Measurements from ENCODE around the gene JPH2.

JPH2 gene

DNA sequence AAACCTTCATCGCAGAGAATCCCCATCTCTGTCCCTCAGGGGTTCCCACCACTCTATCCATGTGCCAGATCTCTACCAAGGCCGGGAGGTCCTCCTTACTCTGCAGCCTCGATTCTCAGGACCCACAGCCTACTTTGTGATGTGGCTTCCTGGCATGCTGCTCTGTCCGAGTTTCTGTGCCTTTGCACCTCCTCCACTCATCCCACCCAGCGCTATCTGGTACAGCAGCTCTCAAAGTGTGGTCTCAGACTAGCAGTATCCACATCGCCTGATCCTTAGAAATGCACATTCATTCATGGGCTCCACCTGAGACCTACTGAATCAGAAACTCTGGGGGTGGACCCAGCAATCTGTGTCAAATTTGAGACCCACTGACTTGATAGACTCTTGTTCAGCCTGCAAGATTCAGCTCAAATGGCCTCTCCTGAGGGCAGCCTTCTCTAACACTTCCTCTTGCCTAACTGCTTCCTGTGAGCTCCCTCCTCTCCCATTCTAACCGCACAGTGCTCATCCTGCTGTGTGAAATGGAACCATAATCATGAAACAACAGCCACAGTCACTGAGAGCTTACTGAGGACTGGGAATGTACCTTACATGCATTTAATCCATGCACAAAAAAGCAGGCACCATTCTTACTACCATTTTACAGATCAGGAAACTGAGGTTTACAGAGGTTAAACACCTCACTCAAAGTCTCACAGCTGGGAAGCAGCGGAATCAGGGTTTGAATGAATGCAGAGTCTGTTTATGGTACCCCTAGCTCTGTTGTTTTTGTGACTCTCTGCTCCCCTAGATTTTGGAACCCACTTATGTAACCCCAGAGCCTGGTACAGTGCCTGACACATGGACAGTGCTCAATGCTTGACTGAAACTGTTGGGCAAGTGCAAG is 69.4 kb downstream of the JPH2 start:
- Histone ChIP-seq H3K27me3 (ENCODE audit: insufficient read depth, low read length) (peaks cover 7% of the 10 kb centered on the region), H3K36me3 (ENCODE audit: insufficient read depth, low read length) (no peaks in the 10 kb centered on the region), H3K4me3 (ENCODE audit: low read length) (no peak overlapping the region), H3K9me3 (ENCODE audit: low read length) (no peaks in the 10 kb centered on the region), H3K4me1 (ENCODE audit: insufficient read depth, low read length) (no peaks in the 10 kb centered on the region), H2AFZ (ENCODE audit: low read depth, low read length) (no peak overlapping the region)

DNA sequence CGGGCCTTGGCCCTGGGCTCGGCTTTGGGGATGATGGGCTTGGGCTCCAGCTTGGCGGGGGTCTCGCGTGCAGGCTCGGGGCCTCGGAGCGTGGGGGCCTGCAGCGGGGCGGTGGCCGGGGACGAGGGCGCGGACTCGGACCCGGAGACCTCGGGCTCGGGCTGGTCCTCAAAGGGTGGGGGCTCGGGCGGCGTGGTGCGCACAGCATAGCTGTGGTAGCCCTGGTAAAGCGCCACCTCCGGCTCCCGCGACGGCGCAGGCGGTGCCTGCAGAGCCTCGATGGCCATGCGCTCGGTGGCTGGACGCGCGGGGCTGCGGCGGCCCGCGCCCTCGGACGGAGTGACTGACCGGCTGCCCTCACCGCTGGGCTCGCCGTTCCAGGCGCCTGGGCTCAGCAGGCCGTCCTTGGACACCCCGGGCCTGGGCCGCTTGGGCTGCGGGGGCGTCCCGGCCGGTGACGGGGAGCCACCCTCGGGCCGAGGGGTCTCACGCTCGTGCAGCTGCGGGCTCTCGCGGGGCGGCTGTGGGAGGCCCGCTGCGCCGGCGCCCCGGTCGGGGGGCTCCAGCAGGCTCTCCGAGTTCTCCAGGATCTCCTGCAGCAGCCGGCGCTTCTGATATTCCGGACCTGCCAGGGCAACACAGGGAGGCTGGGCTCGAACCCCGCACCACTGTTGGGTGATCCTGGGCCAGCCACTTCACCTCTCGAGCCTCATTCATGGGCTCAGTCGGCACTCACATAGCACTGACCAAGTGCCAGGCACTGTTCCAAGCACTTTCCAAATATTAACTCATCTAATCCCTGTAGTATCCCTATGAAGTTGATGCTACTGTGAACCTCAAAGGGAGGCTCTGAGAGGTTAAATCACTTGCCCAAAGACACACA is 71.0 kb downstream of the JPH2 start:
- Histone ChIP-seq H3K27me3 (ENCODE audit: insufficient read depth, low read length) (peaks cover 7% of the 10 kb centered on the region), H3K9me3 (ENCODE audit: low read length) (no peaks in the 10 kb centered on the region), H3K4me3 (ENCODE audit: low read length) (no peak overlapping the region), H2AFZ (ENCODE audit: low read depth, low read length) (no peak overlapping the region), H3K36me3 (ENCODE audit: insufficient read depth, low read length) (no peaks in the 10 kb centered on the region), H3K4me1 (ENCODE audit: insufficient read depth, low read length) (no peaks in the 10 kb centered on the region)

GRCh38 chr20:44115181-44115580 is 71.8 kb downstream of the JPH2 start:
- Histone ChIP-seq H3K27me3 (ENCODE audit: insufficient read depth, low read length) (peaks cover 7% of the 10 kb centered on the region), H3K4me3 (ENCODE audit: low read length) (no peak overlapping the region), H3K9me3 (ENCODE audit: low read length) (no peaks in the 10 kb centered on the region), H2AFZ (ENCODE audit: low read depth, low read length) (no peak overlapping the region), H3K36me3 (ENCODE audit: insufficient read depth, low read length) (no peaks in the 10 kb centered on the region), H3K4me1 (ENCODE audit: insufficient read depth, low read length) (no peaks in the 10 kb centered on the region)

GRCh38 chr20:44113618-44114376 is 73.2 kb downstream of the JPH2 start:
- H3K4me3 ChIP-seq (ENCODE audit: low read length): no peak overlapping the region

GRCh38 chr20:44112889-44113617 is 73.9 kb downstream of the JPH2 start:
- no peaks in the 10 kb centered on the region for H3K9me3 ChIP-seq (ENCODE audit: low read length)
- no peak overlapping the region for H2AFZ ChIP-seq (ENCODE audit: low read depth, low read length)
- no peaks in the 10 kb centered on the region for H3K4me1 ChIP-seq (ENCODE audit: insufficient read depth, low read length)
- no peak overlapping the region for H3K4me3 ChIP-seq (ENCODE audit: low read length)
- H3K27me3 ChIP-seq (ENCODE audit: insufficient read depth, low read length): peaks cover 7% of the 10 kb centered on the region
- no peaks in the 10 kb centered on the region for H3K36me3 ChIP-seq (ENCODE audit: insufficient read depth, low read length)

More at GRCh38 chr20:44113618-44114376, 73.2 kb downstream of the JPH2 start:
- H3K27me3 ChIP-seq (ENCODE audit: insufficient read depth, low read length): peaks cover 7% of the 10 kb centered on the region
- no peaks in the 10 kb centered on the region for H3K36me3 ChIP-seq (ENCODE audit: insufficient read depth, low read length)
- no peaks in the 10 kb centered on the region for H3K4me1 ChIP-seq (ENCODE audit: insufficient read depth, low read length)
- no peak overlapping the region for H2AFZ ChIP-seq (ENCODE audit: low read depth, low read length)
- no peaks in the 10 kb centered on the region for H3K9me3 ChIP-seq (ENCODE audit: low read length)

DNA sequence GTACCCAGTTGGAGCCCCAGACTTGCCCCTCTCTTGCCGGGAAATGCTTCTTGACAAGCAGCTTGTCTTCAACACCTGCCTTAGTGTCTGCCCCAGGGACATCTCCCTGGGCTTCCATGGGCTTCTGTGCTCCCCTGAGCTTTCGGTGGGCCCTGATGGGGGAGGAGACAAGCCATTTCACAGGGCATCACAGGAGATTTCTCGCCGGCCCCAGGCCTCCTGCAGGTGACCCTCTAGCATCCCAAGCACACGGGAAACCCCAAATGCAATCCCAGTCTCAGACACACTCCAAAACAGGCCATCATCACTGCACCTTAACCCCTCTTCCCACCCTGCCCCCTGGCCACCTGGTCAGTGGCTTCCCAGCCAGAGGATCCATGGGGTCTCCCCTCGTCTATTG is 74.5 kb downstream of the JPH2 start:
- Histone ChIP-seq H3K4me1 (ENCODE audit: insufficient read depth, low read length) (no peaks in the 10 kb centered on the region), H3K36me3 (ENCODE audit: insufficient read depth, low read length) (no peaks in the 10 kb centered on the region), H3K27me3 (ENCODE audit: insufficient read depth, low read length) (peaks cover 7% of the 10 kb centered on the region), H2AFZ (ENCODE audit: low read depth, low read length) (no peak overlapping the region), H3K4me3 (ENCODE audit: low read length) (no peak overlapping the region), H3K9me3 (ENCODE audit: low read length) (no peaks in the 10 kb centered on the region)

GRCh38 chr20:44111712-44112335 is 75.2 kb downstream of the JPH2 start:
- peaks cover 7% of the 10 kb centered on the region for H3K27me3 ChIP-seq (ENCODE audit: insufficient read depth, low read length)
- H3K4me3 ChIP-seq (ENCODE audit: low read length): no peak overlapping the region
- H3K36me3 ChIP-seq (ENCODE audit: insufficient read depth, low read length): no peaks in the 10 kb centered on the region
- no peaks in the 10 kb centered on the region for H3K4me1 ChIP-seq (ENCODE audit: insufficient read depth, low read length)
- H2AFZ ChIP-seq (ENCODE audit: low read depth, low read length): no peak overlapping the region
- H3K9me3 ChIP-seq (ENCODE audit: low read length): no peaks in the 10 kb centered on the region

DNA sequence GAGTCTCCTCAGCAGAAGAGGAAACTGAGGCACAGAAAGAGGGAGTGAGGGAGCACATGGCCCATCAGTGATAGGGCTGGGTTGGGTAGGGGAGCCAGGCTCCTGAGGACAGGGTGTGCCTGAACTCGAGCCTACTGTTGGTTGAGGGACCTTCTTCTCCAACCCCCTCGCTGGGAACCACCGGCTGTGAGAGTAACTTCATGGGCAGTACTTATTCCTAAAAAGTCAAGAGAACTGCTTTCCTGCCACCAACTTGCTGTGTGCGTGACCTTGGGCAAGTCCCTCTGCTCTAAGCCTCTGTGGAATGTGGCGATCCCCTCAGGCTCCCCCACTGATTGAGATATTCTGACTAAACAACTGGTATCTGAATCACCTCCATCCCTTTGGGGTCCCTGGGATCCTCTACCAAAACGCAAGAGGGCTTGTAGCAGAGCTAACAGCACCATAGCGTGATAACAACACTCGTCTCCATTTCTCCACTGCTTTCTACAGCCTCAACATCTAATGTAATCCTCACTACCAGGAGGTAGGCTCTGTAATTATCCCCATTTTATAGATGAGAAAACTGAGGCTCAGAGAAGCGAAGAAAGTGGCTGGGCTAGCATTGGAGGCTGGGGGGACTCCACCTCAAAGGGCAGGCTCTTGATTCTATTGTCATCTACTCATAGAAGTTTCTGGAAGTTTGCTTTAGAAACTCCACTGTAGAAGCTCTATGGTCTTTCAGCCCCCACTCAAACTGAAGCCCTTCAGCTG is 76.0 kb downstream of the JPH2 start:
- H3K9me3 ChIP-seq (ENCODE audit: low read length): no peaks in the 10 kb centered on the region
- H3K27me3 ChIP-seq (ENCODE audit: insufficient read depth, low read length): peaks cover 7% of the 10 kb centered on the region
- H3K36me3 ChIP-seq (ENCODE audit: insufficient read depth, low read length): no peaks in the 10 kb centered on the region
- H3K4me3 ChIP-seq (ENCODE audit: low read length): no peak overlapping the region
- no peaks in the 10 kb centered on the region for H3K4me1 ChIP-seq (ENCODE audit: insufficient read depth, low read length)
- no peak overlapping the region for H2AFZ ChIP-seq (ENCODE audit: low read depth, low read length)

- no peak overlapping the region for H3K4me3 ChIP-seq (ENCODE audit: low read length)
- no peak overlapping the region for H2AFZ ChIP-seq (ENCODE audit: low read depth, low read length)
- H3K27me3 ChIP-seq (ENCODE audit: insufficient read depth, low read length): peaks cover 8% of the 10 kb centered on the region
- no peaks in the 10 kb centered on the region for H3K9me3 ChIP-seq (ENCODE audit: low read length)
- H3K4me1 ChIP-seq (ENCODE audit: insufficient read depth, low read length): no peaks in the 10 kb centered on the region
- H3K36me3 ChIP-seq (ENCODE audit: insufficient read depth, low read length): no peaks in the 10 kb centered on the region
These were observed 77.0 kb downstream of the JPH2 start for GRCh38 chr20:44109951-44110361.

- Histone ChIP-seq H2AFZ (ENCODE audit: low read depth, low read length) (no peak overlapping the region), H3K4me3 (ENCODE audit: low read length) (no peak overlapping the region), H3K36me3 (ENCODE audit: insufficient read depth, low read length) (no peaks in the 10 kb centered on the region), H3K27me3 (ENCODE audit: insufficient read depth, low read length) (peaks cover 11% of the 10 kb centered on the region), H3K4me1 (ENCODE audit: insufficient read depth, low read length) (no peaks in the 10 kb centered on the region), H3K9me3 (ENCODE audit: low read length) (no peaks in the 10 kb centered on the region)
These were observed 80.4 kb downstream of the JPH2 start for GRCh38 chr20:44106615-44107014.

- no peak overlapping the region for H2AFZ ChIP-seq (ENCODE audit: low read depth, low read length)
- no peak overlapping the region for H3K4me3 ChIP-seq (ENCODE audit: low read length)
- H3K36me3 ChIP-seq (ENCODE audit: insufficient read depth, low read length): no peaks in the 10 kb centered on the region
- no peaks in the 10 kb centered on the region for H3K4me1 ChIP-seq (ENCODE audit: insufficient read depth, low read length)
- peaks cover 11% of the 10 kb centered on the region for H3K27me3 ChIP-seq (ENCODE audit: insufficient read depth, low read length)
- H3K9me3 ChIP-seq (ENCODE audit: low read length): no peaks in the 10 kb centered on the region
These were observed 82.0 kb downstream of the JPH2 start for GRCh38 chr20:44104798-44105517.
